ENCODE results near the gene CAMK4. TPM values are rescaled to one million over a fixed set of nuclear protein-coding genes. Genes with fewer than 3 reads are reported as not detected.
A peak's percentile ranks its signal among the peaks of the same experiment; 100 is the strongest.

CAMK4 gene
- total RNA-seq, 1 experiment from 2014 or later, result 6.3 TPM

- H3K23me2 ChIP-seq (ENCODE audit: insufficient read length, low read depth, low read length, poor library complexity, severe bottlenecking), result no peaks in the 10 kb centered on the region
- H3K56ac ChIP-seq (ENCODE audit: insufficient read length, low read depth, low read length), result no peak overlapping the region
- no peak overlapping the region for H3K23ac ChIP-seq (ENCODE audit: insufficient read length, low read depth, low read length)
- H4K91ac ChIP-seq (ENCODE audit: insufficient read length, low read depth, low read length), result no peak overlapping the region
- Mint-ChIP-seq H3K4me1 (peaks cover 41 to 51% of the 10 kb centered on the region in 2 experiments), H3K9me3 (no peaks in the 10 kb centered on the region), H3K36me3 (ENCODE audit: insufficient read depth in 1 of 3, low read depth in 3 of 3) (peaks cover 0 to 13% (median 10%) of the 10 kb centered on the region in 3 experiments; a peak in 6 of 7 replicates), H3K27me3 (ENCODE audit: low read depth) (no peaks in the 10 kb centered on the region), H3K27ac (no peak overlapping the region), H3K4me3 (peak overlapping the region in 1 of 2 experiments; percentile 66; a peak in 1 of 5 replicates)
- no peak overlapping the region for H2AK5ac ChIP-seq (ENCODE audit: insufficient read length, low read length)
- DNase-seq, result no peak
- H2BK20ac ChIP-seq (ENCODE audit: low read depth, low read length, poor library complexity, severe bottlenecking), result no peak overlapping the region
- H4K20me1 ChIP-seq (ENCODE audit: control insufficient read depth, insufficient read depth, insufficient read length), result no peaks in the 10 kb centered on the region
- no peak overlapping the region for H2BK120ac ChIP-seq (ENCODE audit: low read depth, low read length, poor library complexity, severe bottlenecking)
- H2BK5ac ChIP-seq (ENCODE audit: insufficient read length, low read length), result no peak overlapping the region
- no peak overlapping the region for H3T11ph ChIP-seq (ENCODE audit: low read length)
- H3K14ac ChIP-seq (ENCODE audit: insufficient read depth, low read length), result no peak overlapping the region
- no peaks in the 10 kb centered on the region for H3K9me3 ChIP-seq (ENCODE audit: control insufficient read depth, low read depth, low read length)
- peak overlapping the region; percentile 6 for H3K4me2 ChIP-seq (ENCODE audit: insufficient read depth, insufficient read length, low read length)
- no peak overlapping the region for H2BK12ac ChIP-seq (ENCODE audit: insufficient read length, low read depth, low read length)
- TF ChIP-seq CTCF (conservative IDR thresholded peaks at IDR 0.05), result no peak
- H3K4me1 ChIP-seq (ENCODE audit: insufficient read depth, low read length), result peaks cover 2% of the 10 kb centered on the region; the same call in 1 of the 2 replicates
- H3K4ac ChIP-seq (ENCODE audit: low read depth, low read length), result no peak overlapping the region
- no peak overlapping the region for H3K18ac ChIP-seq (ENCODE audit: insufficient read length, low read depth, low read length)
- H4K5ac ChIP-seq (ENCODE audit: insufficient read length, low read depth, low read length), result no peak overlapping the region
- no CpG with 5 or more reads among the region's 1 CpG for WGBS (ENCODE audit: extremely low coverage, insufficient read length, low lambda C conversion rate)
- no peak overlapping the region for H3K27ac ChIP-seq (ENCODE audit: insufficient read length, low read depth, low read length)
- H3K79me2 ChIP-seq (ENCODE audit: insufficient read depth, low read length), result peaks cover 39% of the 10 kb centered on the region
- H2BK15ac ChIP-seq (ENCODE audit: low read depth, low read length), result no peak overlapping the region
- H4K8ac ChIP-seq (replicated peaks; ENCODE audit: insufficient read length, low read depth, low read length), result no peak overlapping the region
- no peak overlapping the region for H3K9ac ChIP-seq (ENCODE audit: extremely low read depth, insufficient read length, low read length)
- peaks cover 3% of the 10 kb centered on the region for H3K79me1 ChIP-seq (ENCODE audit: insufficient read depth, low read depth, low read length, poor library complexity, severe bottlenecking)
- H3K27me3 ChIP-seq (ENCODE audit: insufficient read depth, low read length), result no peaks in the 10 kb centered on the region
- H2AFZ ChIP-seq (ENCODE audit: low read length), result no peak overlapping the region
These were observed 284.9 kb downstream of the CAMK4 start for GRCh38 chr5:111509119-111509518.
